ENCODE measurements around the gene CD2AP.

- TF ChIP-seq, protein P1, sequence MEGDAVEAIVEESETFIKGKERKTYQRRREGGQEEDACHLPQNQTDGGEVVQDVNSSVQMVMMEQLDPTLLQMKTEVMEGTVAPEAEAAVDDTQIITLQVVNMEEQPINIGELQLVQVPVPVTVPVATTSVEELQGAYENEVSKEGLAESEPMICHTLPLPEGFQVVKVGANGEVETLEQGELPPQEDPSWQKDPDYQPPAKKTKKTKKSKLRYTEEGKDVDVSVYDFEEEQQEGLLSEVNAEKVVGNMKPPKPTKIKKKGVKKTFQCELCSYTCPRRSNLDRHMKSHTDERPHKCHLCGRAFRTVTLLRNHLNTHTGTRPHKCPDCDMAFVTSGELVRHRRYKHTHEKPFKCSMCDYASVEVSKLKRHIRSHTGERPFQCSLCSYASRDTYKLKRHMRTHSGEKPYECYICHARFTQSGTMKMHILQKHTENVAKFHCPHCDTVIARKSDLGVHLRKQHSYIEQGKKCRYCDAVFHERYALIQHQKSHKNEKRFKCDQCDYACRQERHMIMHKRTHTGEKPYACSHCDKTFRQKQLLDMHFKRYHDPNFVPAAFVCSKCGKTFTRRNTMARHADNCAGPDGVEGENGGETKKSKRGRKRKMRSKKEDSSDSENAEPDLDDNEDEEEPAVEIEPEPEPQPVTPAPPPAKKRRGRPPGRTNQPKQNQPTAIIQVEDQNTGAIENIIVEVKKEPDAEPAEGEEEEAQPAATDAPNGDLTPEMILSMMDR (IDR thresholded peaks at IDR 0.05; ENCODE audit: insufficient read depth, low read depth, low read length) = no peak
- no peak for TF ChIP-seq EZH2 (IDR thresholded peaks at IDR 0.05; ENCODE audit: insufficient read depth, low read length)
Observed at GRCh38 chr6:47453372-47453936, 24.1 kb upstream of the CD2AP start.
